ENCODE data around the gene MEF2D. TPM values are rescaled to one million over a fixed set of nuclear protein-coding genes. Genes with fewer than 3 reads are reported as not detected.

Gene MEF2D
- total RNA-seq, 1 donor from 2014 or later: 3.8 TPM

DNA sequence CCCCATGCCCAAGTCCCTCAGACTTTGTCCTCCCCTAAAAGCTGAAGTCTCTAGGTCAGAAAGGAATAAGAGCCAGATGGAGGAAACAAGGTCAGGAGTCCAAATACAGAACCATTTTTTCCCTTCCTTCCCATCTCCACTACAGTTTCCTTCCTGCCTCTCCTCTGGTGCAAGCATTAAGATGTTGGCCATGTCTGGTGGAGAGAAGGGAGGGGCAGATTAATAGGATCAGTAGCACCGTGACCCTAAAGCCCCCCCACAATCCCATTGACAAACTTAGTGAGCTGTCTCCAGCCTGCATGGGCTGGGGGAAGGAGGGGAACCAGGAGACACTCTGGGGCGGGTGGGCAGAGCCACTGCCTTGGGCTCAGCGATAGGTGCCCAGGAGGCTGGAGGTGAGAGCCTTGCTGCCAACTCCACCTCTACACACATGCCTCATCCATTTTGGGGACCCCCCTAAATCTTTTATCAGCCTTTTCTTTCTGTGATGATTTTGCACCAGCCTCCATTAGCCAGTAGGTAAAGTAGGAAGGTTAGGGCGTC is 71.8 kb downstream of the MEF2D start:
- DNase-seq (ENCODE audit: low read depth, low spot score): no peak

DNA sequence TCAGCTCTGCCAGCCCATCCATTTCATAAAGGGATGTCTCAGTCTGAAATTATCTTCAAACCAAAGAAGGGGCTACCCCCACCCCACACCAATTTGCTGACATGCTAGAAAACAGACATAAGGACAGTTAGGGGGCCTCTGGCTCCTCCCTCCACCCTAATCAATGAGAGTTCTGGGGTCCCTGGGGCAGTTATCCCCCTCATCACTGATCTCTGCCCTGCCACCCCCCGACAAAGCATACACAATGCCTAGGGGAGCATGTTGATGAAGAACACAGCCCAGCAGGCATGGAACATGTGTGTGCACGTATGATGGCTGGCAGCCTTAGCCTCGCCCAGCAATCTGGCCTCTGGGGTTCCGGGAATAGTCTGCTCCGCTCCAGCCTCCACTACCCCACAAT is 72.6 kb downstream of the MEF2D start:
- no peak for DNase-seq (ENCODE audit: low read depth, low spot score)

DNA sequence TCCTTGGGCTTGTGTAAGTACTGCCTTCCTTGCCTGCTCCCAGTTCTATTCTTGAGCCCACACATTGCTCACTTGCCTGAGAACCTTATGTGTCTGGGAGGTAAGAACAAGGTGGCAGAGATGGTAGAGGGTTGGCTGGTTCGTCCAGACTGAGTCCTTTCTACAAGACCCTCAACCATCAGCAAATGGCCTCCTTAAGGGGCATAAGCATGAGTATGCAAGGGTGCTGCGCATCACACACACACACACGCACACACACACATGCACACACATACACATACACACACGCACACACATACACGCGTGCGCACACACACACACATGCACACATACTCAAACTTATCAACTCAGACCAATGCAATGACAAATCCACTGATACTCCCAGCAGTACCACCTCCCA is 74.6 kb downstream of the MEF2D start:
- DNase-seq (ENCODE audit: low read depth, low spot score): no peak

- DNase-seq (ENCODE audit: low read depth, low spot score): no peak
Observed at GRCh38 chr1:156424806-156425432, 75.7 kb downstream of the MEF2D start.

DNA sequence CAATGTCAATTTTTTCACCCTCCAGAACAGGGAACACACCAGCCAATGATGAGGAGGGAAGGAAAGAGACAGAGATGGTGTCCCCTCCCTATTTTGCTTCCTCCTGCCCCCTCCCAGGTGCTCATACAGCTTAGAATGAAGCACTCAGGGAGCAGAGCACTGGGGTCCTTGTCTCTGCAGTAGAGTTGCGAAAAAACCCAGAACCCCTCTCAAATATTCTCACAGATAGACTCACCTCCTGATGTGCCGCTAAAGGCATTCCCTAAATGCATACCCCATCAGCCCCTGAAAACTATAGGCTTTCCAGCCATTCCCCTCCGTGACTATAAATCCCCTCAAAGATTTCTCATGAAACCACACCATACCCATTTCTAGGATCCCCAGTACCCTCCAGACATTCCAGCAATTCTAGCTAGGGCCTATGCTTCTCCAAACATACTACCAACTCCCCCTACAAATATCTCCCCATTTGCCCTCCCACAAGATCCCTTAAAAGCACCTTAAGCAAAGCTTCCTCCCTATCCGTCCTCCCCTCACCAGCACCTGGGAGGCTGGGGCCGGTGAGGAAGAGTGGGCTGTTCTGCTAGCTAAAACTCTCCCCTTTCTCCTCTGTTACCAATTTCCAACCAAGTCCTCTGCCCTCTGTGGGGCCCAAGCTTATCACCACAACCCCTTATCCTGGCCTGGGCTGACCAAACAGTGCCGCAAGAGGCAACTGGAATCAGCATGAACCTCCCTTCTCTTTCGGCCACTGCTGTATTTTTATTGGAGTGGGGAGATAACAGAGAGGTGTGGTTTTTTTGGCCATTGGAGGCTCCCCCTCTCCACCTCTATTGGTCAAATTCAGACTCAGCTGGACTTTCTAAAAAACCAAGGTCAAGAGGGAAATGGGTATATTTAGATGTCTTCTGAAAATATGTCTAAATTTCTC is 76.9 kb downstream of the MEF2D start:
- no peak for DNase-seq (ENCODE audit: low read depth, low spot score)

GRCh38 chr1:156422602-156423091 is 77.9 kb downstream of the MEF2D start:
- no peak for DNase-seq (ENCODE audit: low read depth, low spot score)

- DNase-seq (ENCODE audit: low read depth, low spot score): no peak
Observed at GRCh38 chr1:156421939-156422601, 78.5 kb downstream of the MEF2D start.

DNA sequence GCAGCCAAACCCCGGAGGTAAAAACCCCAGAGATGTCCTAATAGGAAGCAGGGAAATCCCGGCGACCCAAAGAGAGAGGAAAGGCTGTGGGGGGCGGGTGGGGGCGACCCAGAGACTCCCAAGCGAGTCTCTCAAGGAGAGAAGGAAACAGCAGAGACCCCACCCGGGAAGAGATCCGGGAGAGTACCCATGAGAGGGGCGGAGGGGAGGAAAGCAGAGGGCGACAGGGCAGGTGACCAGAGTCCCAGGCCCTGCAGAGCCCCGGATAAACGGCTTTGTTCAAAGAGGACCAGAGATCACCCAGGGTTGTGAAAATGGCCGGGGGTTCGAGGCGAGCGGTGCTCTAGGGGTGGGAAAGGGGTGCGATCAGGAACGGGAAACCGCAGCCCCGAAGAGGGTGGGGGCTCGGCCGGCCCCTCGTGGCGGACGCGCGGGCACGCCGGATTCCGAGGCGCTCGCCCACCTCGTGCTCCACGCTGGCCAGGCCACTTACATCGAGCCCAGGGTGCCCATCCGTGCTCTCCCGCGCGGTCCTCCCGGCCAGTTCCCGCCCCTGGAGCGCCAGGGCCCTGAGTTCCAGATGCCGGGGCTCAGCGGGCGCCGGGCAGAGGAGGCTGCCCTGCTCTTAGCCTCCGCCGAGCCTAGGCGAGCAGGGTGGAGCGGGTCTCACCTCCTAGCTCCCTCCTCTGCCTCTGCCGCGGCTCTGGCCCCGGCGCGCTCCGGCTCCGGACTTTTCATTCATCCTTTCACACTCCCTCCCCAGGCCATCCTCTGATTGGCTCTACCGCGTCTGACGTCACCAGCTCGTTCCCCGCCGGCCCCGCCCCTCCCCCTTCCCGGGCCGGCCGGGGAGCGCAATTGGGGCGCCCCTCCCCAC is 79.3 kb downstream of the MEF2D start:
- DNase-seq (ENCODE audit: low read depth, low spot score): peak; percentile 27

- no peak for DNase-seq (ENCODE audit: low read depth, low spot score)
Observed at GRCh38 chr1:156420205-156421061, 80.1 kb downstream of the MEF2D start.

DNA sequence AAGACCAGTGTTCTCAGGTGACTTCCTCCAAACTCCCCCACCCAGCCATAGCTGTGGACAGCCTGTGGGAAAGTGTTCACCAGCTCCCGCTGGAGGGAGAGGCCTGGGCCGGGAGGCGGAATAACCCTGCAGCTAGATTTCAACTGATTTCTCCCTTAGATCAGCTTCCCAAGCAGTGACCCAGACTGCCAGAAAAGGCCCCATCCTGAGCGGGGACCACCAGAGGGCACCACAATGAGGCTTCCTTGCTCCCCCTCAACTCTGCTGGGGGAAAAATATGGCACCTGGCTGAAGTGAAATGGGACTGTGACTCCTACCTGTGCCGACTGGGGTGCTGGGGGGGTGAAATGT is 80.7 kb downstream of the MEF2D start:
- DNase-seq (ENCODE audit: low read depth, low spot score): no peak

GRCh38 chr1:156418416-156419070 is 82.0 kb downstream of the MEF2D start:
- DNase-seq (ENCODE audit: low read depth, low spot score): no peak

DNA sequence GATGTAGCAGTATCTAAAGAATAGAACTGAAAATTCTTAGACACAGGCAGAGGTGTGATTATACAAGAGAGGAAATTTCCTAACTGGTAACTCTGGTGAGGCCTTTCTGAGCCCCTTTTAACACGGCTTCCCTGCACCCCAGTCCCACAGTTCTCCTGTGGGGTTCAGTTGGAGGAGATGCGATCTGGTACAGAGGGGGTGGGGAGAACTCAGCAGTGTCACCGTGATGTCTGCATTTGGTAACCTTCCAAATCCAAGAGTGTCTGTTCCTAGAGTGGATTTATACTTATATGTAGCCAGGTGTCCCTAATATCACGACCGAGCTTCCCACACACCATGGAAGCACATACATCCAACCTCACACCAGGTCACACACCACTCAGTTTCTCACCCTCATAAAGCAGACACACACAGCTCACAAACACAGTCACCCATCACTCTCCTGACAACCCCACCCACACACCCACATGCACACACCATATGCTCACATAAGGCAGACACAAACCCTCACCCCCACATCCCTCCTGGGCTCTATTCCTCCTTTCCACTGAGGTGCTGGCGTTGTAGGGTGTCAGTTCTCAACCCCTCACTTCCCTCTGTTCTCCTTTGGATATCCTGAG is 83.1 kb downstream of the MEF2D start:
- no peak for DNase-seq (ENCODE audit: low read depth, low spot score)

- DNase-seq (ENCODE audit: low read depth, low spot score): no peak
Observed at GRCh38 chr1:156416993-156417392, 83.6 kb downstream of the MEF2D start.

DNA sequence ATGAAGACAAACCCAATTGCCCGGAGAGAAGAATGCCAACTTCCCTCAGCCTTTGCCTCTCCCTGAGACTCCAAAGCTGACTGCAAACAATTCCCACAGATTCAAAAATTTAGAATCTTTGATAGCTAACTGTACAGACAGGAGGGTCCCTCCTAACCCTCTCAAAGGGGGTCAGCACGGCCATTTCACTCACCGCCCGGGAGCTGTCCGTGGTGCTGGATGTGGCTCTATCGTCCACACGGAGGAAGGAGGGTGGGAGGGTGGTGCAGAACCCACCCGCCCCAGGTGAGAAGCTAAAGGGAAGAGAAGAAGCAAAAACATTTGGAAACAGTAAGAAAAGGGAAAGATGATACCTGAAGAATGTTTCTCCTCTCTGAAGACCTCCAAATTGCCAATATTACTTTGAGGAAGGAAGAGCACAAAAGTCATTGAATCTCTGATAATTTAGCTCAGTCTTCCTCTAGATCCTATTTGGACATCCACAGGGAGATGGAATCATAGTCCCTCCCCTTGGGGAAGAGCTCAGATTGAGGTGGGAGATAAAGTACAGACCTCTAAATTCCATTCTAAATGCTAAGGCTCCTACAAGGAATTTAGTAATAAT is 86.0 kb downstream of the MEF2D start:
- no peak for DNase-seq (ENCODE audit: low read depth, low spot score)
